HTERT RPE-1 (cell line): ENCODE data around the gene PSMD9.

ENCODE experiments used
- in situ Hi-C: fragments of 300-500 bp; cut with MboI; formaldehyde crosslinking; loops from 4 replicates; pipeline ENCODE4 v1.14.3; 2020; ENCODE audit warnings: low sequenced_read_pairs

Gene PSMD9

DNA sequence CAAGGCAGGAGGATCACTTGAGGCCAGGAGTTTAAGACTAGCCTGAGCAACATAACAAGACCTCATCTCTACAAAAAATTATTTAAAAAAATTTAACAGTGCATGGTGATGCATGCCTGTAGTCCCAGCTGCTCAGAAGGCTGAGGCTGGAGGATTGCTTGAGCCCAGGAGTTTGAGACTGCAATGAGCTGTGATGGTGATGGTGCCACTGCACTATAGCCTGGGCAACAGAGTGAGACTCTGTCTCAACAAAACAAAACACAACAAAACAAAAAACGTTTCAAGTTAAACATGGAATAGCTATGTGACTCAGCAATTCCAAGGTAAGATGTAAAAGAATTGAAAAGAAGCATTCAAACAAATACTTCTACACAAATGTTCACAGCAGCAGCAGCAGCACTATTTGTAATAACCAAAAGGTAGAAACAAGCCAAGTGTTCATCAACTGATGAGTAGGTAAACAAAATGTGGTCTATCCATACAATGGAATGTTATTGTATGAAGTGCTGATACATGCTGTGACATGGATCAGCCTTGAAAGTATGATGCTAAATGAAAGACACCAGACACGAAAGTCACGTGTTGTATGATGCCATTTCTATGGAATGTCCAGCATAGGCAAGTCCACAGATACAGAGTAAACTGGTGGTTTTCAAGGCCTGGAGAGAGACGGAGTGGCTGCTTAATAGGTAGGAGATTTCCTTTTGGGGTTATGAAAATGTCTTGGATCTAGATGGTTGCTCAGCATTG, 61.2 kb downstream of the PSMD9 start:
- in situ Hi-C loops = no loop called here

GRCh38 chr12:121953117-121953692, 64.6 kb downstream of the PSMD9 start:
- in situ Hi-C loops = no loop called here

- in situ Hi-C loops = no loop called here
Observed at GRCh38 chr12:121953695-121954094, 65.1 kb downstream of the PSMD9 start.

GRCh38 chr12:121955258-121956237, 67.0 kb downstream of the PSMD9 start:
- in situ Hi-C loops = no loop called here

- in situ Hi-C loops = no loop called here
Observed at GRCh38 chr12:121957861-121958515, 69.4 kb downstream of the PSMD9 start.

DNA sequence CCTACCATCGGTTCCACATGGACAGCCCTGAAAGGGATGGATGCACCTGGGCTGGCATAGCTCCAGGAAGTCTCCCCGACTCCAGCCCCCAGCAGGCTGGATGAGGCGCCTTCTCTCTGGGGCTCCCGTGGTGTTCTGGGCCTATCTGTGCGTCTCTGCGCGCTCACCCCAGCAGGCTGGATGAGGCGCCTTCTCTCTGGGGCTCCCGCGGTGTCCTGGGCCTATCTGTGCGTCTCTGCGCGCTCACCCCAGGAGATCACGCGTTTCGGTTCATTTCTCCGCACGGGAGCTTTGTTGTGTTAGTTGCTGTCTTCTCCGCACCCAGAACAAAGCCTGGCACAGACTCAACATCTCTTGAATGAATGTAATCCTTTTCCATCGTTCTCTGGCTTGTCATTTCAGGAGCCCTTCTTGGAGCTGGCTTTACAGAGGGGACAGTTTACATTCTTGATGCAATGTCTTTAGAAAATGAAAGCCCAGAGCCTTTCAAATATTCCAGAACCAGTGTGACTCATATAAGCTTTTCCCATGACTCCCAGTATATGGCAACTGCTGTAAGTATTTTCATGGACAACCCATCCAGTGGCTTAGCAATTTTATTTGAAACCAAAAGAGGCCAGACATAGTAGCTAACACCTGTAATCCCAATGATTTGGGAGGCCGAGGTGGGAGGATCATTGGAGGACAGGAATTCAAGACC, 70.1 kb downstream of the PSMD9 start:
- in situ Hi-C loops = no loop called here

DNA sequence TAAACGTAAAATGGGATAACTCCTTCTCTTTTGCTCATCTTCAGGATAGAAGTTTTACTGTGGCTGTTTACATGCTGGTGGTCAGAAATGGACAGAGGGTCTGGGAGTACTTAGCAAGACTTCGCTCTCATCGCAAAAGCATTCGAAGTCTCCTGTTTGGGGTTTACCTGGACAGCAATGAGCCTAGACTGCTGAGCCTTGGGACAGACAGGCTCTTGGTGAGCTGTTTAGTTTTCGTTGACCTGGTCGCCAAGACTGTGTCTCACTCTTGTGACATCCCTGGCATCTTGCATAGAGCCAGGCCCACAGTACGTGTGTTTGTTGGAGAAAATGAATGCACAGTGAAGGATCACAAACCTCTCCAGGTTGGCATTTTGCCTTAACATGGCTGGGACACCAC, 72.0 kb downstream of the PSMD9 start:
- in situ Hi-C loops = no loop called here

- in situ Hi-C loops = no loop called here
Observed at GRCh38 chr12:121961195-121961879, 72.7 kb downstream of the PSMD9 start.

GRCh38 chr12:121963341-121964018, 74.9 kb downstream of the PSMD9 start:
- in situ Hi-C loops = no loop called here

- in situ Hi-C loops = no loop called here
Observed at GRCh38 chr12:121964813-121965643, 76.4 kb downstream of the PSMD9 start.

- in situ Hi-C loops = no loop called here
Observed at GRCh38 chr12:121966959-121967358, 78.4 kb downstream of the PSMD9 start.
